CD4-positive, alpha-beta T cell (primary cell): Measurements from ENCODE around the gene NOD1. TPM values are rescaled to one million over a fixed set of nuclear protein-coding genes. Genes with fewer than 3 reads are reported as not detected.
"Not testable (repeated sequence)": the region's sequence is repeated elsewhere in the genome, so short reads cannot be mapped to it uniquely, and the experiment has no call there.

Experiments used
- ATAC-seq: fragments of 200-7000 bp; cut with Tn5 transposase; one replicate; pipeline ENCODE4 v1.10.0; 2022; ENCODE audit warnings: mild to moderate bottlenecking; ENCODE audit not compliant: poor library complexity
- CTCF ChIA-PET: fragments of 350-600 bp; sonication (Branson Sonifier 250); formaldehyde crosslinking; loops from one replicate; lab custom pipeline; 2021; ENCODE audit warnings: antibody characterized with exemption, inconsistent platforms; lab: Charles Lee
- POLR2A ChIA-PET: fragments of 350-600 bp; sonication (Branson Sonifier 250); formaldehyde crosslinking; loops from one replicate; lab custom pipeline; 2021; ENCODE audit warnings: antibody characterized with exemption, inconsistent platforms; lab: Charles Lee
- DNase-seq, 14 experiments: peaks; one replicate each; pipeline ENCODE4 v3.0.0-alpha.2; 2013 to 2020; ENCODE audit warnings: mixed read lengths in 2 of 14
- H3K27ac ChIP-seq, 2 donors: one replicate each; pipeline versions ENCODE4 v1.5.1 to v1.7.0; 2013; ENCODE audit warnings: low read length in 2 of 2, low read depth in 1 of 2, mild to moderate bottlenecking in 1 of 2
- H3K27me3 ChIP-seq, 2 experiments: 1 replicate in 1 of 2; 2 replicates in 1 of 2; pipeline versions ENCODE4 v1.6.1 to v1.7.0; 2013; ENCODE audit warnings: low read length in 2 of 2, control low read depth in 1 of 2, mild to moderate bottlenecking in 1 of 2, moderate library complexity in 1 of 2; ENCODE audit not compliant: insufficient read depth in 2 of 2, control insufficient read depth in 1 of 2
- H3K36me3 ChIP-seq: one replicate; pipeline ENCODE4 v1.6.1; 2013; ENCODE audit warnings: low read length, control low read depth; ENCODE audit not compliant: insufficient read depth
- H3K4me1 ChIP-seq: one replicate; pipeline ENCODE4 v1.6.1; 2013; ENCODE audit warnings: low read length, control low read depth; ENCODE audit not compliant: insufficient read depth
- H3K4me3 ChIP-seq: one replicate; pipeline ENCODE4 v1.5.1; 2013; ENCODE audit warnings: mild to moderate bottlenecking, low read length, moderate library complexity
- H3K9me3 ChIP-seq, 2 experiments: 1 replicate in 1 of 2; 2 replicates in 1 of 2; pipeline versions ENCODE4 v1.6.1 to v1.7.0; 2013; ENCODE audit warnings: low read length in 2 of 2, mild to moderate bottlenecking in 2 of 2, control low read depth in 1 of 2, moderate library complexity in 1 of 2; ENCODE audit not compliant: control insufficient read depth in 1 of 2, insufficient read depth in 1 of 2
- H3K27ac Mint-ChIP-seq: one replicate; pipeline ENCODE4 v1.8.0; 2020; ENCODE audit warnings: mixed read lengths
- H3K27me3 Mint-ChIP-seq: one replicate; pipeline ENCODE4 v1.8.0; 2021; ENCODE audit warnings: mixed read lengths
- H3K36me3 Mint-ChIP-seq: one replicate; pipeline ENCODE4 v1.8.0; 2021; ENCODE audit warnings: low read depth, mixed read lengths
- H3K4me1 Mint-ChIP-seq: one replicate; pipeline ENCODE4 v1.8.0; 2021; ENCODE audit warnings: low read depth, mixed read lengths
- H3K4me3 Mint-ChIP-seq: one replicate; pipeline ENCODE4 v1.8.0; 2020; ENCODE audit warnings: mild to moderate bottlenecking, mixed read lengths
- H3K9me3 Mint-ChIP-seq: one replicate; pipeline ENCODE4 v1.8.0; 2020; ENCODE audit warnings: mixed read lengths
- intact Hi-C, 2 experiments: fragments of 100-400 bp; cut with DNase I in 1 of 2; cut with micrococcal nuclease in 1 of 2; formaldehyde crosslinking; loops; one replicate each; pipeline versions ENCODE4 v1.15.1 to v1.9.0; 2023 to 2025; cut with DNase I, micrococcal nuclease
- polyA plus RNA-seq, 2 donors: library from polyadenylated mRNA; unstranded; fragments of 120-200 nt; gene quantifications; one replicate each; pipeline ENCODE4 v1.2.1, GENCODE V29; 2013
- total RNA-seq, 174 experiments: library from RNA in 2 of 174; stranded (reverse) in 2 of 174; gene quantifications; one replicate each; pipeline ENCODE4 v1.2.3 and lab custom pipeline; 2021 to 2026
- TF ChIP-seq, protein P1 (sequence below): fragments of 200-600 bp; IDR thresholded peaks from one replicate; pipeline ENCODE4 v1.8.0; 2022; ENCODE audit warnings: antibody characterized with exemption, mild to moderate bottlenecking

The NOD1 gene, protein sequence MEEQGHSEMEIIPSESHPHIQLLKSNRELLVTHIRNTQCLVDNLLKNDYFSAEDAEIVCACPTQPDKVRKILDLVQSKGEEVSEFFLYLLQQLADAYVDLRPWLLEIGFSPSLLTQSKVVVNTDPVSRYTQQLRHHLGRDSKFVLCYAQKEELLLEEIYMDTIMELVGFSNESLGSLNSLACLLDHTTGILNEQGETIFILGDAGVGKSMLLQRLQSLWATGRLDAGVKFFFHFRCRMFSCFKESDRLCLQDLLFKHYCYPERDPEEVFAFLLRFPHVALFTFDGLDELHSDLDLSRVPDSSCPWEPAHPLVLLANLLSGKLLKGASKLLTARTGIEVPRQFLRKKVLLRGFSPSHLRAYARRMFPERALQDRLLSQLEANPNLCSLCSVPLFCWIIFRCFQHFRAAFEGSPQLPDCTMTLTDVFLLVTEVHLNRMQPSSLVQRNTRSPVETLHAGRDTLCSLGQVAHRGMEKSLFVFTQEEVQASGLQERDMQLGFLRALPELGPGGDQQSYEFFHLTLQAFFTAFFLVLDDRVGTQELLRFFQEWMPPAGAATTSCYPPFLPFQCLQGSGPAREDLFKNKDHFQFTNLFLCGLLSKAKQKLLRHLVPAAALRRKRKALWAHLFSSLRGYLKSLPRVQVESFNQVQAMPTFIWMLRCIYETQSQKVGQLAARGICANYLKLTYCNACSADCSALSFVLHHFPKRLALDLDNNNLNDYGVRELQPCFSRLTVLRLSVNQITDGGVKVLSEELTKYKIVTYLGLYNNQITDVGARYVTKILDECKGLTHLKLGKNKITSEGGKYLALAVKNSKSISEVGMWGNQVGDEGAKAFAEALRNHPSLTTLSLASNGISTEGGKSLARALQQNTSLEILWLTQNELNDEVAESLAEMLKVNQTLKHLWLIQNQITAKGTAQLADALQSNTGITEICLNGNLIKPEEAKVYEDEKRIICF
- total RNA-seq (10 to 100 TPM; 11.6 to 12.6 TPM), total RNA-seq (lab: John Stamatoyannopoulos, UW) (5.2 to 113 (median 29.3) reads per million in 172 experiments)
- polyA plus RNA-seq (2013, experiment 1 of 2): 14.2 TPM
- polyA plus RNA-seq (2013, experiment 2 of 2): 15.7 TPM

GRCh38 chr7:30478349-30479201 is at the start of gene NOD1:
NOD1 (minus strand) TSS chr7:30478784; CDS start chr7:30456921, 21,863 bp downstream.
- intact Hi-C loops: loop anchor here in 1 of 2 experiments (2.0 to 10.0 kb wide), 2 partner anchors 26 to 194 kb away; partner anchors contain the start of genes GGCT and ZNRF2
- H3K36me3 ChIP-seq: no peaks in the 10 kb centered on the region
- TF ChIP-seq, protein P1, sequence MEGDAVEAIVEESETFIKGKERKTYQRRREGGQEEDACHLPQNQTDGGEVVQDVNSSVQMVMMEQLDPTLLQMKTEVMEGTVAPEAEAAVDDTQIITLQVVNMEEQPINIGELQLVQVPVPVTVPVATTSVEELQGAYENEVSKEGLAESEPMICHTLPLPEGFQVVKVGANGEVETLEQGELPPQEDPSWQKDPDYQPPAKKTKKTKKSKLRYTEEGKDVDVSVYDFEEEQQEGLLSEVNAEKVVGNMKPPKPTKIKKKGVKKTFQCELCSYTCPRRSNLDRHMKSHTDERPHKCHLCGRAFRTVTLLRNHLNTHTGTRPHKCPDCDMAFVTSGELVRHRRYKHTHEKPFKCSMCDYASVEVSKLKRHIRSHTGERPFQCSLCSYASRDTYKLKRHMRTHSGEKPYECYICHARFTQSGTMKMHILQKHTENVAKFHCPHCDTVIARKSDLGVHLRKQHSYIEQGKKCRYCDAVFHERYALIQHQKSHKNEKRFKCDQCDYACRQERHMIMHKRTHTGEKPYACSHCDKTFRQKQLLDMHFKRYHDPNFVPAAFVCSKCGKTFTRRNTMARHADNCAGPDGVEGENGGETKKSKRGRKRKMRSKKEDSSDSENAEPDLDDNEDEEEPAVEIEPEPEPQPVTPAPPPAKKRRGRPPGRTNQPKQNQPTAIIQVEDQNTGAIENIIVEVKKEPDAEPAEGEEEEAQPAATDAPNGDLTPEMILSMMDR: no peak
- H3K9me3 ChIP-seq: no peaks in the 10 kb centered on the region
- no peaks in the 10 kb centered on the region for H3K27me3 ChIP-seq
- peak within 1 kb of the TSS; percentile 76 for H3K4me3 ChIP-seq
- Mint-ChIP-seq H3K36me3 (peaks cover 5% of the 10 kb centered on the region), H3K4me3 (no peak within 1 kb of the TSS), H3K27ac (no peak within 1 kb of the TSS), H3K9me3 (no peaks in the 10 kb centered on the region), H3K4me1 (peaks cover 49% of the 10 kb centered on the region), H3K27me3 (no peaks in the 10 kb centered on the region)
- CTCF ChIA-PET: interaction anchor here (0.6 to 1.4 kb wide), 4 partner anchors 24 to 1567 kb away, joined by 3 to 6 read pairs (median 3); no protein-coding TSS in a partner anchor
- POLR2A ChIA-PET: interaction anchor here (0.6 to 2.5 kb wide), 17 partner anchors 13 to 452 kb away, joined by 3 to 19 read pairs (median 5); partner anchors contain the start of genes FKBP14, GARS1, GGCT and MTURN
- ATAC-seq: peak; percentile 87
- peaks cover 31% of the 10 kb centered on the region for H3K4me1 ChIP-seq
- peak; percentile 38 to 80 (median 58) for DNase-seq
- peak within 1 kb of the TSS; percentile 60 to 65 for H3K27ac ChIP-seq

- POLR2A ChIA-PET, CTCF ChIA-PET, H3K27ac Mint-ChIP-seq: not testable (repeated sequence)
These were observed 48.7 kb upstream of the NOD1 start for GRCh38 chr7:30527297-30527696.

DNA sequence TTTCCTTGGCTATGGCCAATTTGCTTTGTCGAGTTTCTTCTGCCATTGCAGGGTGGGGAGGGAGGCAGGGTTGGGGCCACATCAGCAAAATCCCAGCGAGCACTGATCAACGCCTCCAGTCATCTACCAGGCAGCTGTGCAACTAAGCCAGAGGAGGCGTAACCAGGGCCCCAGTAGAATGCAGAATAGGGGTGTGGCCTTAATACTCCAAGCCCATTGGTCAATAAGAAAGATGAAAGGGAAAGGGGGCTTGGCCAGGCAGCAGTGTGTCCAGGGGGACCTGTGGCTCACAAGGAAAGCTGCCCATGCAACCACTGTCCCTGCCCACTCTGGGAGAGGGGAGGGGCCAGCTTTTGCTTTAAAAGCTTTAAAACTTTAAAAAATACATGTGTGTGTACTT is 47.6 kb upstream of the NOD1 start:
- Mint-ChIP-seq H3K9me3 (no peaks in the 10 kb centered on the region), H3K4me3 (no peak overlapping the region), H3K27ac (no peak overlapping the region), H3K27me3 (no peaks in the 10 kb centered on the region), H3K4me1 (no peaks in the 10 kb centered on the region), H3K36me3 (peaks cover 7% of the 10 kb centered on the region)
- Histone ChIP-seq H3K27me3 (no peaks in the 10 kb centered on the region), H3K9me3 (no peaks in the 10 kb centered on the region), H3K4me1 (no peaks in the 10 kb centered on the region), H3K4me3 (no peak overlapping the region), H3K36me3 (peaks cover 6% of the 10 kb centered on the region), H3K27ac (no peak overlapping the region)
- CTCF ChIA-PET: no interaction called here
- intact Hi-C loops: no loop called here
- TF ChIP-seq, protein P1: no peak
- DNase-seq (no peak), ATAC-seq (no peak)
- POLR2A ChIA-PET: no interaction called here

More at GRCh38 chr7:30527297-30527696, 48.7 kb upstream of the NOD1 start:
- H3K4me1 Mint-ChIP-seq, H3K27me3 ChIP-seq, DNase-seq, H3K4me1 ChIP-seq, intact Hi-C loops, H3K27me3 Mint-ChIP-seq, ATAC-seq, H3K27ac ChIP-seq, H3K36me3 ChIP-seq, H3K36me3 Mint-ChIP-seq, H3K9me3 ChIP-seq, H3K9me3 Mint-ChIP-seq, H3K4me3 Mint-ChIP-seq, H3K4me3 ChIP-seq: not testable (repeated sequence)
